Activated CD4-positive, alpha-beta T cell treated with anti-CD3 and anti-CD28 coated beads, Interleukin-2, amount 10 ng/mL, durations not matched to agents 24 days and 14 days (primary cell): ENCODE data around the gene IRF4. TPM values are rescaled to one million over a fixed set of nuclear protein-coding genes. Genes with fewer than 3 reads are reported as not detected.
A peak's percentile ranks its signal among the peaks of the same experiment; 100 is the strongest.

Experiments
- DNase-seq: peaks from one replicate; pipeline ENCODE4 v3.0.0; 2022
- H3K27ac Mint-ChIP-seq: one replicate; pipeline ENCODE4 v1.8.0; 2022; ENCODE audit warnings: mild to moderate bottlenecking, mixed read lengths
- H3K27me3 Mint-ChIP-seq: one replicate; pipeline ENCODE4 v1.8.0; 2022; ENCODE audit warnings: mixed read lengths
- H3K36me3 Mint-ChIP-seq: one replicate; pipeline ENCODE4 v1.8.0; 2022; ENCODE audit warnings: low read depth, mild to moderate bottlenecking, mixed read lengths
- H3K4me1 Mint-ChIP-seq: one replicate; pipeline ENCODE4 v1.8.0; 2021; ENCODE audit warnings: mixed read lengths
- H3K4me3 Mint-ChIP-seq: one replicate; pipeline ENCODE4 v1.8.0; 2022; ENCODE audit warnings: mild to moderate bottlenecking, moderate library complexity, mixed read lengths
- H3K9me3 Mint-ChIP-seq: one replicate; pipeline ENCODE4 v1.8.0; 2021; ENCODE audit warnings: mixed read lengths
- intact Hi-C: fragments of 100-400 bp; cut with micrococcal nuclease; formaldehyde crosslinking; loops from one replicate; pipeline ENCODE4 v1.15.1; 2023
- total RNA-seq: library from RNA; stranded (reverse); gene quantifications from 2 replicates; pipeline ENCODE4 v1.2.3, GENCODE V29; 2022

Gene IRF4
- 831 and 846 TPM in 2 replicates for total RNA-seq

- peak within 1 kb of the TSS; percentile 93 for H3K4me3 Mint-ChIP-seq
- H3K36me3 Mint-ChIP-seq = peaks cover 45% of the 10 kb centered on the region
- H3K27me3 Mint-ChIP-seq = peaks cover 2% of the 10 kb centered on the region
- intact Hi-C loops = loop anchor here (1.0 to 5.0 kb wide), 6 partner anchors 8 to 319 kb away; no protein-coding TSS in a partner anchor
- H3K9me3 Mint-ChIP-seq = peaks cover 5% of the 10 kb centered on the region
- DNase-seq = peak; percentile 92
- peaks cover 40% of the 10 kb centered on the region for H3K4me1 Mint-ChIP-seq
- peak within 1 kb of the TSS; percentile 98 for H3K27ac Mint-ChIP-seq
Observed at GRCh38 chr6:391559-392440, at the start of gene IRF4. TSS of gene IRF4 (plus strand) at chr6:391752. CDS start at chr6:393153, 1,401 bp downstream.

- no peaks in the 10 kb centered on the region for H3K27me3 Mint-ChIP-seq
- H3K27ac Mint-ChIP-seq = no peak overlapping the region
- intact Hi-C loops = no loop called here
- no peaks in the 10 kb centered on the region for H3K9me3 Mint-ChIP-seq
- no peak overlapping the region for H3K4me3 Mint-ChIP-seq
- no peak for DNase-seq
- H3K36me3 Mint-ChIP-seq = no peaks in the 10 kb centered on the region
- H3K4me1 Mint-ChIP-seq = peaks cover 37% of the 10 kb centered on the region
Observed at GRCh38 chr6:341914-342831, 49.4 kb upstream of the IRF4 start.

GRCh38 chr6:342832-343179, 48.7 kb upstream of the IRF4 start:
- H3K27me3 Mint-ChIP-seq = no peaks in the 10 kb centered on the region
- H3K27ac Mint-ChIP-seq = no peak overlapping the region

GRCh38 chr6:343226-343935, 48.2 kb upstream of the IRF4 start:
- peaks cover 29% of the 10 kb centered on the region for H3K4me1 Mint-ChIP-seq
- no peak overlapping the region for H3K27ac Mint-ChIP-seq
- H3K4me3 Mint-ChIP-seq = no peak overlapping the region
- no peaks in the 10 kb centered on the region for H3K27me3 Mint-ChIP-seq
- H3K36me3 Mint-ChIP-seq = peaks cover 3% of the 10 kb centered on the region
- intact Hi-C loops = no loop called here
- DNase-seq = no peak
- H3K9me3 Mint-ChIP-seq = no peaks in the 10 kb centered on the region

More at GRCh38 chr6:342832-343179, 48.7 kb upstream of the IRF4 start:
- Mint-ChIP-seq H3K36me3 (peaks cover 3% of the 10 kb centered on the region), H3K9me3 (no peaks in the 10 kb centered on the region), H3K4me3 (no peak overlapping the region), H3K4me1 (peaks cover 32% of the 10 kb centered on the region)
- intact Hi-C loops = no loop called here
- no peak for DNase-seq

GRCh38 chr6:343960-344815, 47.4 kb upstream of the IRF4 start:
- H3K27ac Mint-ChIP-seq = no peak overlapping the region
- intact Hi-C loops = no loop called here

GRCh38 chr6:344816-345340, 46.7 kb upstream of the IRF4 start:
- DNase-seq = no peak
- intact Hi-C loops = no loop called here
- Mint-ChIP-seq H3K9me3 (no peaks in the 10 kb centered on the region), H3K27me3 (no peaks in the 10 kb centered on the region), H3K4me1 (peaks cover 18% of the 10 kb centered on the region), H3K4me3 (no peak overlapping the region), H3K27ac (no peak overlapping the region), H3K36me3 (peaks cover 6% of the 10 kb centered on the region)

More at GRCh38 chr6:343960-344815, 47.4 kb upstream of the IRF4 start:
- Mint-ChIP-seq H3K4me1 (peaks cover 24% of the 10 kb centered on the region), H3K4me3 (no peak overlapping the region), H3K9me3 (no peaks in the 10 kb centered on the region), H3K27me3 (no peaks in the 10 kb centered on the region), H3K36me3 (peaks cover 6% of the 10 kb centered on the region)
- DNase-seq = no peak

- Mint-ChIP-seq H3K27ac (no peak overlapping the region), H3K9me3 (no peaks in the 10 kb centered on the region), H3K4me1 (peaks cover 10% of the 10 kb centered on the region), H3K36me3 (peaks cover 6% of the 10 kb centered on the region), H3K27me3 (no peaks in the 10 kb centered on the region), H3K4me3 (no peak overlapping the region)
- DNase-seq = no peak
- intact Hi-C loops = no loop called here
Observed at GRCh38 chr6:345747-346385, 45.7 kb upstream of the IRF4 start.

- Mint-ChIP-seq H3K4me1 (peaks cover 6% of the 10 kb centered on the region), H3K36me3 (peaks cover 8% of the 10 kb centered on the region), H3K27me3 (no peaks in the 10 kb centered on the region), H3K9me3 (no peaks in the 10 kb centered on the region), H3K27ac (no peak overlapping the region), H3K4me3 (no peak overlapping the region)
- intact Hi-C loops = no loop called here
- no peak for DNase-seq
Observed at GRCh38 chr6:346386-347030, 45.0 kb upstream of the IRF4 start.

- Mint-ChIP-seq H3K4me1 (peaks cover under 1% of the 10 kb centered on the region), H3K9me3 (no peaks in the 10 kb centered on the region), H3K4me3 (no peak overlapping the region), H3K36me3 (peaks cover 8% of the 10 kb centered on the region), H3K27me3 (no peaks in the 10 kb centered on the region), H3K27ac (no peak overlapping the region)
- DNase-seq = no peak
- intact Hi-C loops = no loop called here
Observed at GRCh38 chr6:347232-347631, 44.3 kb upstream of the IRF4 start.

GRCh38 chr6:347951-348859, 43.3 kb upstream of the IRF4 start:
- no peak for DNase-seq
- H3K27ac Mint-ChIP-seq = no peak overlapping the region
- no peaks in the 10 kb centered on the region for H3K9me3 Mint-ChIP-seq
- H3K27me3 Mint-ChIP-seq = no peaks in the 10 kb centered on the region
- peaks cover 8% of the 10 kb centered on the region for H3K36me3 Mint-ChIP-seq
- intact Hi-C loops = no loop called here
- H3K4me1 Mint-ChIP-seq = no peaks in the 10 kb centered on the region
- no peak overlapping the region for H3K4me3 Mint-ChIP-seq

GRCh38 chr6:348860-349396, 42.6 kb upstream of the IRF4 start:
- Mint-ChIP-seq H3K36me3 (peaks cover 8% of the 10 kb centered on the region), H3K27ac (no peak overlapping the region), H3K4me3 (no peak overlapping the region), H3K4me1 (no peaks in the 10 kb centered on the region), H3K9me3 (no peaks in the 10 kb centered on the region), H3K27me3 (no peaks in the 10 kb centered on the region)
- intact Hi-C loops = no loop called here
- DNase-seq = no peak
